ENCODE results near the gene NCKAP5. TPM values are rescaled to one million over a fixed set of nuclear protein-coding genes. Genes with fewer than 3 reads are reported as not detected.

Gene NCKAP5
- total and polyA plus RNA-seq, 9 of the 15 experiments (the other 6 are each of a cell fraction or from before 2014, with no cell fraction given), result not detected

DNA sequence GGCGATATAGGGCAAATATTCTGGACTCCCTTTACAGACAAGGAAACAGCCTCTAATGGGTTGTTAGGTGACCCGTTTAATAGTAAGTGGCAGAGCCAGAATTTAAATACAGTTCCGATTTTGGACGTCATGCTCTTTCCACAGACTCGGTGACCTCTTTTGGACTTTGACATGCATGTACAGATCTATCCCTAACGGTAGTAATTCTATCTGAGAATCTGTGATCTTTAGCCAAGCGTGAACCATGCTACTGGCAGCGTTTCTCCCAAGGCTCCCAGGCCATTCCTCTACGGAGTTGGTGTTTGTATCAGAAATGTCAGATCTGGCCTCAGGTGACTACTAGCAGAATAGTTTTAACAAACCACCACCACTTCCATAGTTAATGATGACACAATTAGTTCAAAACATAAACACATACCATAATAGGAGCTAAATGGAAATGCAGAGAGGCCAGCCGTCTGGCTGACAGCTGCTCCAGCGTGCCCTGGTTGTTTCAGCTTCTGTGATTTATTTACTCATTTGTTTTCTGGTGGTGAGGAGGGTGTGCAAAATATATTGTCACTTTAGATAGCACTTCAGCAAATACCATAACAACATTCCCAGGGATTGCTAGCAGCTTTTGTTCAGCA is 593.7 kb downstream of the NCKAP5 start:
- no peak for DNase-seq (ENCODE audit: extremely low read depth in 1 of 4, low spot score in 3 of 4)
- TF ChIP-seq E2F3 (CRISPR knock-in tag; IDR thresholded peaks at IDR 0.05) (no peak), POU5F1 (IDR thresholded peaks at IDR 0.05; ENCODE audit: borderline replicate concordance, low read depth, low read length, partially characterized antibody) (no peak), RFX5 (IDR thresholded peaks at IDR 0.05; ENCODE audit: low read depth, low read length) (no peak)
- TF ChIP-seq, protein P1, sequence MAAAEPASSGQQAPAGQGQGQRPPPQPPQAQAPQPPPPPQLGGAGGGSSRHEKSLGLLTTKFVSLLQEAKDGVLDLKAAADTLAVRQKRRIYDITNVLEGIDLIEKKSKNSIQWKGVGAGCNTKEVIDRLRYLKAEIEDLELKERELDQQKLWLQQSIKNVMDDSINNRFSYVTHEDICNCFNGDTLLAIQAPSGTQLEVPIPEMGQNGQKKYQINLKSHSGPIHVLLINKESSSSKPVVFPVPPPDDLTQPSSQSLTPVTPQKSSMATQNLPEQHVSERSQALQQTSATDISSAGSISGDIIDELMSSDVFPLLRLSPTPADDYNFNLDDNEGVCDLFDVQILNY (CRISPR knock-in tag; IDR thresholded peaks at IDR 0.05), result no peak
- WGBS (ENCODE audit: insufficient coverage, low coverage, missing lambda C conversion rate), result 1% methylated on average over 11 of the region's 11 CpGs
- BruUV-seq (replicated peaks), result no TSS peak
- in situ Hi-C loops (cut with MboI) (no loop called here), intact Hi-C loops (cut with micrococcal nuclease) (no loop called here)
- Histone ChIP-seq H3K9me1 (ENCODE audit: control insufficient read depth, insufficient read depth, low read length) (no peaks in the 10 kb centered on the region), H3K27me3 (ENCODE audit: control insufficient read depth in 2 of 2, insufficient read depth in 2 of 2, low read length in 2 of 2) (no peaks in the 10 kb centered on the region), H3K4me2 (ENCODE audit: insufficient read depth, low read length) (no peak overlapping the region), H3K79me2 (ENCODE audit: control insufficient read depth, insufficient read depth, low read length) (no peaks in the 10 kb centered on the region), H3K27ac (ENCODE audit: extremely low read depth, low read depth, low read length) (no peak overlapping the region), H3K36me3 (ENCODE audit: control insufficient read depth, insufficient read depth, low read length) (no peaks in the 10 kb centered on the region), H2AFZ (ENCODE audit: low read depth, low read length) (no peak overlapping the region), H3K4me1 (replicated peaks in 1 of 2; ENCODE audit: control insufficient read depth in 2 of 2, insufficient read depth in 2 of 2, low read length in 2 of 2) (no peaks in the 10 kb centered on the region), H3K9me3 (replicated peaks; ENCODE audit: control insufficient read depth, insufficient read depth, low read depth, low read length) (no peaks in the 10 kb centered on the region), H4K20me1 (replicated peaks; ENCODE audit: control insufficient read depth, insufficient read depth, low read length) (no peaks in the 10 kb centered on the region), H3K9ac (ENCODE audit: insufficient read depth in 1 of 2, low read depth in 2 of 2, low read length in 2 of 2) (no peak overlapping the region), H3K4me3 (no peak overlapping the region)
- CTCF ChIA-PET (ENCODE audit: low intra/inter-chr PET ratio), result no interaction called here
- no peak for FAIRE-seq
- POLR2A ChIA-PET, result no interaction called here
- ATAC-seq, result no peak

All from K562 (cell line).